ENCODE data around the gene ASCC1. TPM values are rescaled to one million over a fixed set of nuclear protein-coding genes. Genes with fewer than 3 reads are reported as not detected.

ASCC1 gene
- total RNA-seq, 2 donors from 2014 or later, result 15.2 to 30.3 TPM

GRCh38 chr10:72099600-72099921 lies 116.5 kb downstream of the ASCC1 start:
- H3K4me1 ChIP-seq (ENCODE audit: control insufficient read depth in 1 of 2, low read depth in 2 of 2), result peaks cover 8 to 29% of the 10 kb centered on the region in 2 donors
- H3K9me3 ChIP-seq, result no peaks in the 10 kb centered on the region
- DNase-seq (ENCODE audit: low spot score) (no peak), ATAC-seq (ENCODE audit: insufficient number of reproducible peaks, low FRiP score, low read depth) (no peak)
- no peak for TF ChIP-seq CTCF (IDR thresholded peaks at IDR 0.05)
- H3K27ac ChIP-seq, result no peak overlapping the region
- no peak overlapping the region for H3K4me3 ChIP-seq
- H3K36me3 ChIP-seq, result peaks cover 8% of the 10 kb centered on the region
- H3K27me3 ChIP-seq (replicated peaks; ENCODE audit: insufficient read depth), result no peaks in the 10 kb centered on the region

GRCh38 chr10:72098836-72099599 lies 117.1 kb downstream of the ASCC1 start:
- no peaks in the 10 kb centered on the region for H3K9me3 ChIP-seq
- H3K27me3 ChIP-seq (replicated peaks; ENCODE audit: insufficient read depth), result no peaks in the 10 kb centered on the region
- no peak for DNase-seq (ENCODE audit: low spot score)
- peaks cover 8 to 26% of the 10 kb centered on the region in 2 donors for H3K4me1 ChIP-seq (ENCODE audit: control insufficient read depth in 1 of 2, low read depth in 2 of 2)
- H3K27ac ChIP-seq, result no peak overlapping the region
- no peak overlapping the region for H3K4me3 ChIP-seq
- peaks cover 8% of the 10 kb centered on the region for H3K36me3 ChIP-seq
- no peak for TF ChIP-seq CTCF (IDR thresholded peaks at IDR 0.05)
- no peak for ATAC-seq (ENCODE audit: insufficient number of reproducible peaks, low FRiP score, low read depth)

- Histone ChIP-seq H3K27ac (no peak overlapping the region), H3K36me3 (peaks cover 8% of the 10 kb centered on the region), H3K4me3 (no peak overlapping the region), H3K9me3 (no peaks in the 10 kb centered on the region), H3K4me1 (ENCODE audit: control insufficient read depth in 1 of 2, low read depth in 2 of 2) (peaks cover 4 to 19% of the 10 kb centered on the region in 2 donors), H3K27me3 (replicated peaks; ENCODE audit: insufficient read depth) (no peaks in the 10 kb centered on the region)
- ATAC-seq (ENCODE audit: insufficient number of reproducible peaks, low FRiP score, low read depth), result no peak
- DNase-seq (ENCODE audit: low spot score), result no peak
- TF ChIP-seq CTCF (IDR thresholded peaks at IDR 0.05), result no peak
Measured at GRCh38 chr10:72098301-72098835, 117.7 kb downstream of the ASCC1 start.

GRCh38 chr10:72097448-72098300 lies 118.4 kb downstream of the ASCC1 start:
- peaks cover 8% of the 10 kb centered on the region for H3K36me3 ChIP-seq
- ATAC-seq (ENCODE audit: insufficient number of reproducible peaks, low FRiP score, low read depth) (peak; percentile 72), DNase-seq (ENCODE audit: low spot score) (peak; percentile 53)
- H3K4me1 ChIP-seq (ENCODE audit: control insufficient read depth in 1 of 2, low read depth in 2 of 2), result peaks cover 4 to 17% of the 10 kb centered on the region in 2 donors
- no peak for TF ChIP-seq CTCF (IDR thresholded peaks at IDR 0.05)
- H3K27me3 ChIP-seq (replicated peaks; ENCODE audit: insufficient read depth), result no peaks in the 10 kb centered on the region
- no peaks in the 10 kb centered on the region for H3K9me3 ChIP-seq
- no peak overlapping the region for H3K27ac ChIP-seq
- no peak overlapping the region for H3K4me3 ChIP-seq
